Cardiac muscle cell (in vitro differentiated cells and primary cell): ENCODE results near the gene SH3BP2. TPM values are rescaled to one million over a fixed set of nuclear protein-coding genes. Genes with fewer than 3 reads are reported as not detected.

Experiments used
- DNase-seq, 2 donors: peaks; one replicate each; pipeline versions ENCODE4 v3.0.0 to v3.0.0-alpha.2; 2010 to 2017; ENCODE audit warnings: low read depth in 1 of 2, low spot score in 1 of 2
- H3K27ac ChIP-seq: fragments of 200-600 bp; sonication (generic); 2 replicates; pipeline ENCODE4 v1.5.1; 2016
- H3K27me3 ChIP-seq: fragments of 200-600 bp; sonication (generic); 2 replicates; pipeline ENCODE4 v1.6.0; 2016; ENCODE audit warnings: control low read depth
- H3K36me3 ChIP-seq: fragments of 200-600 bp; sonication (generic); 2 replicates; pipeline ENCODE4 v1.5.1; 2016; ENCODE audit warnings: control low read depth
- H3K4me1 ChIP-seq: fragments of 200-600 bp; sonication (generic); 2 replicates; pipeline ENCODE4 v1.8.1; 2017; ENCODE audit warnings: low read depth, mild to moderate bottlenecking, mixed run types
- H3K4me3 ChIP-seq: fragments of 200-600 bp; sonication (generic); 2 replicates; pipeline ENCODE4 v1.5.1; 2016; ENCODE audit warnings: mild to moderate bottlenecking
- H3K9me3 ChIP-seq: fragments of 200-600 bp; sonication (generic); 2 replicates; pipeline ENCODE4 v1.5.1; 2017; ENCODE audit warnings: low read depth, mild to moderate bottlenecking, control low read depth
- polyA plus RNA-seq: library from polyadenylated mRNA; unstranded; fragments of >200 nt; fragmentation: Nextera tagmentation; extraction: Ambion mirVana; gene quantifications from 2 replicates; pipeline ENCODE4 v1.2.1, GENCODE V29; 2016
- total RNA-seq: library from RNA; depleted of rRNA; stranded (reverse); fragments of >200 nt; gene quantifications from 2 replicates; pipeline ENCODE4 v1.2.3, GENCODE V29; 2016
- TF ChIP-seq, protein P1 (sequence below): IDR thresholded peaks from 2 replicates; pipeline ENCODE4 v1.5.1; 2012; ENCODE audit warnings: low read depth, mild to moderate bottlenecking, low read length

Gene SH3BP2
- total and polyA plus RNA-seq, 2 experiments from 2014 or later = 8.5 to 31.7 TPM

DNA sequence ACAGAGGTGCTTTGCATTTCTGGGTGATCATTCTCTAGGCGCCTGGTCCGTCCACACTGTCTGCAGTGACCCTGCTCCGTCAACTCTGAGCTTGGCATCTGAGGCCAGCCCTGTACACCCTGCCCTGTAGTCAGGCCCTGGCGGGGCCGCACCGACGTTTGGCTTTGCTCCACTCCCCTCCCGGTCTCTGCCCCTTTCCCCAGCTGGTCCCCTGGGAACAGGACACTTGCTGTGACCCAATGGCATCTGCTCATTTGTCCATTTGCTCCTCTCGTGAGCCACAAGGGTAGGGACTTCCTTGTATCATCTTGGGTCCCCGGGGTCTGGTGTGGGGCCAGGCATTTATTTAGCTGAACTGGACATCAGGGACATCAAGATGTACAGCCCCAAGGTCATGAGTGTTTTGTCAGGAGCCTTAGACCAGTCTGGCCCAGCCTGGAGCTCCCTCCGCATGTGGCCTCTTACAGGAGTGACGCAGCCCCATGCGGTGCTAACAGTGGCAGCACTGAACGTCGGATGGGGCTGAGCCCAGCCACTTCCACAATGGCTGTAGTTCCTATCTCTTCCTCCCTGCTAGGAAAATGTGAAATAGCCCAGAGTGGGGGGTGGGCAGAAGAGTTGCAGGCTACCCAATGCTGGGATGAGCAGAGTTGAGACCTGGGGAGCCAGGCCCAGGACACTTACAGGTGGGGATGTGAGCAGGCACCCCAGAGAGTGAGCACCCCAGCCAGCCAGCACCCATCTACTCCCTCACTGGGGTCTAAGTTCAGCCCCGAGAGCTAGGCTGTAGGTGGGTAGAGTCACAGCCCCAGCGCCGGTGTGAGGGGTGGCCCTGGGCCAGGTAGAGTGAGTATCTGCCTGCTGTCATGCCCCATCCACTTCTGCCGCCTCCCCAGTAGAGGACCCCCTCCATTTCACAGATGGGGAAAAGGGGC, 2.0 kb upstream of the SH3BP2 start:
- no peak for DNase-seq
- H3K4me1 ChIP-seq = peaks cover 17% of the 10 kb centered on the region

DNA sequence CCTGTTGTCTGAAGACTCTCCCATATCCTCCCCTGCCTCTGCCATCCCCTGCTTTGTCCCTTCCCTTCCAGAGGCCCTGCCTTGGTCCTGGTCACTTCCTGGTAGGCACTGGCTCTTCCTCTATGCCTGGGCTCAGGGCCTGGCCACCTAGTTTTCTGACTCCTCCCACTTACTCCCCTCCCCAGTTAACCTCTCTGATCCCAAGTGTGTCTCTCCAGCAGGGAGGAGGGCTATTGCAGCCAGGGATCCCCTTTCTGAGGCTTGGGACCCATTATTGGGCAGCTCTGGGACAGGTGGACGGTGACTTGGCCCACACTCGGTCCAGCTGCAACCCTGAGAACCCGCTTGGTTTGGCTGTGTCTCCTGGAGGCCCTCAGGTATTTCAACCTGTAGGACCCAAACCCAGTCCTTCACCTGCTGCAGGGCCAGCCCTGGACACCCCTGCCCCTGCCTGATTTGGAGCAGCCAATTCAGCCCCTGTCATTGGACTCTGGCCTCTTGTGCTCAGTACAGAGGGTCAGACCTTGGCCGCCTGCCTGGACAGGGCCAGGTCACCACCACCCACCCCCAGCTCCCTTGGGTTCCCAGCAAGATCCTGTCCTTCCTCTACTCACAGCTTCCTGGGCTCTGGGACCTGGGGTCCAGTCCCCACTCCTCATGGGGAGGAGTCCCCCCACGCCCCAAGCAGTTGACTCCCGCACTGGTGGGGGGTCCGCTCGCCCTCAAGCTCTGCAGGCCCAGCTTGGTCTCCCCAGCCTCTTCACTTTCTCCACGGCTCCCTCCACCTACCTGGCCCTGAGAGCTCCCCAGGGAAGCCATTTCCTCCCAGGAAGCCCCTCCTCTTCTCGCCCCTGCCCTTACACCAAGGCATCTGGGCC, 1.1 kb upstream of the SH3BP2 start:
- no peaks in the 10 kb centered on the region for H3K27me3 ChIP-seq
- peaks cover 16% of the 10 kb centered on the region for H3K4me1 ChIP-seq
- H3K4me3 ChIP-seq = no peak overlapping the region
- no peaks in the 10 kb centered on the region for H3K9me3 ChIP-seq
- no peak for DNase-seq
- TF ChIP-seq, protein P1, sequence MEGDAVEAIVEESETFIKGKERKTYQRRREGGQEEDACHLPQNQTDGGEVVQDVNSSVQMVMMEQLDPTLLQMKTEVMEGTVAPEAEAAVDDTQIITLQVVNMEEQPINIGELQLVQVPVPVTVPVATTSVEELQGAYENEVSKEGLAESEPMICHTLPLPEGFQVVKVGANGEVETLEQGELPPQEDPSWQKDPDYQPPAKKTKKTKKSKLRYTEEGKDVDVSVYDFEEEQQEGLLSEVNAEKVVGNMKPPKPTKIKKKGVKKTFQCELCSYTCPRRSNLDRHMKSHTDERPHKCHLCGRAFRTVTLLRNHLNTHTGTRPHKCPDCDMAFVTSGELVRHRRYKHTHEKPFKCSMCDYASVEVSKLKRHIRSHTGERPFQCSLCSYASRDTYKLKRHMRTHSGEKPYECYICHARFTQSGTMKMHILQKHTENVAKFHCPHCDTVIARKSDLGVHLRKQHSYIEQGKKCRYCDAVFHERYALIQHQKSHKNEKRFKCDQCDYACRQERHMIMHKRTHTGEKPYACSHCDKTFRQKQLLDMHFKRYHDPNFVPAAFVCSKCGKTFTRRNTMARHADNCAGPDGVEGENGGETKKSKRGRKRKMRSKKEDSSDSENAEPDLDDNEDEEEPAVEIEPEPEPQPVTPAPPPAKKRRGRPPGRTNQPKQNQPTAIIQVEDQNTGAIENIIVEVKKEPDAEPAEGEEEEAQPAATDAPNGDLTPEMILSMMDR = no peak
- no peak overlapping the region for H3K27ac ChIP-seq
- H3K36me3 ChIP-seq = no peaks in the 10 kb centered on the region

More for the DNA sequence above, 2.0 kb upstream of the SH3BP2 start:
- H3K9me3 ChIP-seq = no peaks in the 10 kb centered on the region
- TF ChIP-seq, protein P1 = no peak
- H3K27me3 ChIP-seq = no peaks in the 10 kb centered on the region
- H3K4me3 ChIP-seq = no peak overlapping the region
- H3K27ac ChIP-seq = no peak overlapping the region
- H3K36me3 ChIP-seq = no peaks in the 10 kb centered on the region

DNA sequence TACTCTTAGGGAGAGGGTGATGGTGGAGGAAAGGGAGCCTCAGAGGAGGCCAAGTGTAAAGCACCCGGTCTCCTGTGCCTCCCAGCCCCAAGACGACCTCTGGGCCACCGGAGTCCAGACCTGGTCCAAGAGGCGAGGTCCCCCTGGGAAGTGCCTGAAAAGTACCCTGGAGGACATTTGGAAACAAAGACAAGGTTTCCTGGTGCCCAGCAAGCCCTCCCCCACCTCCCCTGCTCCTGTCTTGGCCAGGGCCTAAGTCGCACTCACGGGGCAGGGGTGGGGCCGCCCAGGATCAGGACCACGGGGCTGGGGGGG, 532 bp upstream of the SH3BP2 start:
- TF ChIP-seq, protein P1 = no peak
- peaks cover 10% of the 10 kb centered on the region for H3K4me1 ChIP-seq
- no peaks in the 10 kb centered on the region for H3K36me3 ChIP-seq
- no peak overlapping the region for H3K27ac ChIP-seq
- no peak overlapping the region for H3K4me3 ChIP-seq
- H3K9me3 ChIP-seq = no peaks in the 10 kb centered on the region
- DNase-seq = no peak
- no peaks in the 10 kb centered on the region for H3K27me3 ChIP-seq

DNA sequence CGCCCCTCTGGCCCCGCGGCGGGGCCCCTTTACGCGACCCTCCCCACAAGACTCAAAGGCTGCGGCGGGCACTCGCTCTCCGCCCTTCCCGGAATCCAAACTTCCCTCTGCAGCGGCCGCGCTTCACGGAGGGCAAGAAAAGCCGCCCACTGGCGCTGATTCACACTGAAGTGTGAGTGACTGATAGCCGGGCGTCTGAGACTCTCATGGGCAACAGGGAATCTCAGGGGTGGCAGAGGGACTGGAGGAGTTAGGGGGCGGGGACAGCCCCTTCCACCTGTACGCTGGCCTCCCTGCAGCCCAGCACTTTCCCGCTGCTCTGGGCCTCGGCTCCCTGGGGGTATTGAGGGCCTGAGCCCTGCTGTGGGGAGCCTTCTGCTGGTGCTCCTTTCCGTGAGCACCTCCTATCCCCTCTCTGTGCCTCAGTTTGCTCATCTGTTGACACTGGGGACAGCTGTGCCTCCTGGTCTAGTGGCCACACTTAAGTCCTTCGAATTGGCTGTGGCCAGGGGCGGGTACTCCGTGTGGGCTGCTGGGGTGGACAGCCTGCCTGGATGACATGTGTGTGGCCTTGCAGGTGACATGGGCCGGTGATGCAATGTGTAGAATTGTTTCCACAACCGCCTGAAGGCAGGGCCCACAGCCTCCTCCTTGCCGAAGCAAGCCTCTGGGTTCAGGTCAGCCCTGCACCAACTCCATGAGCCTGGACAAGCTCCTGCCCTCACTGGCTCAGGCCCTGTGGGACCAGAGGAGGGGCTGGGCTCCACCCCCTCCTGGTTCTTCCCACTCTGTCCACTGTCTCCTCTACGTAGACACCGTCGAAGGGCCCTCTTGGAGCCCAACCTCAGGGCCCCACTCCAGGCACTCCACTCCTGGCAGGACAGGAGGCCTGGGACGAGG, 951 bp downstream of the SH3BP2 start:
- Histone ChIP-seq H3K27ac (no peak overlapping the region), H3K9me3 (no peaks in the 10 kb centered on the region), H3K36me3 (no peaks in the 10 kb centered on the region), H3K4me1 (peaks cover 10% of the 10 kb centered on the region), H3K4me3 (peak overlapping the region; percentile 44), H3K27me3 (no peaks in the 10 kb centered on the region)
- DNase-seq = peak in 1 of 2 donors; percentile 75
- TF ChIP-seq, protein P1 = no peak
